Measurements from ENCODE around the gene S100A12.

The S100A12 gene

DNA sequence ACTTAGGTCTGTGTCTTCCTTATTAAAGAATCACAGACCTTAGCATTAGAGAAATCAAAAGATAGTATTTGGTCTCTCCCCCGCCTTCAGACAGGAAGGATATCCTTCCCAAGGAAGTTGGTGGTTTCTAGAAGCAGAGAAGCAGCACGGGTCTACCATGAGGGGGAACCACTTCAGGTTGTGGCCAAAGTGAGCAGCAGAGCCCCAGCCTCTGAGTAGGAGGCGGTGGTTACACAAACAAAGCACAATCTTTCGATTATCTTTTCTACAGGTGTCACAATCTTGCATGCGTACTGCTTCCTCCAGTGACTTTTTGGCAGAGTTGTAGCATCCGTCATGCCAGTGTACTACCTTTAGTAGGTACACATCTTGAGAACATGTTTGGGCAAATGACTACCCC is 35.6 kb downstream of the S100A12 start:
- no peaks in the 10 kb centered on the region for H3K36me3 Mint-ChIP-seq (ENCODE audit: low read depth)
- peaks cover 5% of the 10 kb centered on the region for H3K4me1 Mint-ChIP-seq
- peaks cover 3% of the 10 kb centered on the region for H3K9me3 Mint-ChIP-seq
- H3K4me3 Mint-ChIP-seq, result no peak overlapping the region
- H3K27me3 Mint-ChIP-seq (ENCODE audit: low read depth), result peaks cover 31% of the 10 kb centered on the region
- no peak overlapping the region for H3K27ac Mint-ChIP-seq
- TF ChIP-seq, protein P1, sequence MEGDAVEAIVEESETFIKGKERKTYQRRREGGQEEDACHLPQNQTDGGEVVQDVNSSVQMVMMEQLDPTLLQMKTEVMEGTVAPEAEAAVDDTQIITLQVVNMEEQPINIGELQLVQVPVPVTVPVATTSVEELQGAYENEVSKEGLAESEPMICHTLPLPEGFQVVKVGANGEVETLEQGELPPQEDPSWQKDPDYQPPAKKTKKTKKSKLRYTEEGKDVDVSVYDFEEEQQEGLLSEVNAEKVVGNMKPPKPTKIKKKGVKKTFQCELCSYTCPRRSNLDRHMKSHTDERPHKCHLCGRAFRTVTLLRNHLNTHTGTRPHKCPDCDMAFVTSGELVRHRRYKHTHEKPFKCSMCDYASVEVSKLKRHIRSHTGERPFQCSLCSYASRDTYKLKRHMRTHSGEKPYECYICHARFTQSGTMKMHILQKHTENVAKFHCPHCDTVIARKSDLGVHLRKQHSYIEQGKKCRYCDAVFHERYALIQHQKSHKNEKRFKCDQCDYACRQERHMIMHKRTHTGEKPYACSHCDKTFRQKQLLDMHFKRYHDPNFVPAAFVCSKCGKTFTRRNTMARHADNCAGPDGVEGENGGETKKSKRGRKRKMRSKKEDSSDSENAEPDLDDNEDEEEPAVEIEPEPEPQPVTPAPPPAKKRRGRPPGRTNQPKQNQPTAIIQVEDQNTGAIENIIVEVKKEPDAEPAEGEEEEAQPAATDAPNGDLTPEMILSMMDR (IDR thresholded peaks at IDR 0.05; ENCODE audit: unreplicated experiment in 3 of 3), result no peak

DNA sequence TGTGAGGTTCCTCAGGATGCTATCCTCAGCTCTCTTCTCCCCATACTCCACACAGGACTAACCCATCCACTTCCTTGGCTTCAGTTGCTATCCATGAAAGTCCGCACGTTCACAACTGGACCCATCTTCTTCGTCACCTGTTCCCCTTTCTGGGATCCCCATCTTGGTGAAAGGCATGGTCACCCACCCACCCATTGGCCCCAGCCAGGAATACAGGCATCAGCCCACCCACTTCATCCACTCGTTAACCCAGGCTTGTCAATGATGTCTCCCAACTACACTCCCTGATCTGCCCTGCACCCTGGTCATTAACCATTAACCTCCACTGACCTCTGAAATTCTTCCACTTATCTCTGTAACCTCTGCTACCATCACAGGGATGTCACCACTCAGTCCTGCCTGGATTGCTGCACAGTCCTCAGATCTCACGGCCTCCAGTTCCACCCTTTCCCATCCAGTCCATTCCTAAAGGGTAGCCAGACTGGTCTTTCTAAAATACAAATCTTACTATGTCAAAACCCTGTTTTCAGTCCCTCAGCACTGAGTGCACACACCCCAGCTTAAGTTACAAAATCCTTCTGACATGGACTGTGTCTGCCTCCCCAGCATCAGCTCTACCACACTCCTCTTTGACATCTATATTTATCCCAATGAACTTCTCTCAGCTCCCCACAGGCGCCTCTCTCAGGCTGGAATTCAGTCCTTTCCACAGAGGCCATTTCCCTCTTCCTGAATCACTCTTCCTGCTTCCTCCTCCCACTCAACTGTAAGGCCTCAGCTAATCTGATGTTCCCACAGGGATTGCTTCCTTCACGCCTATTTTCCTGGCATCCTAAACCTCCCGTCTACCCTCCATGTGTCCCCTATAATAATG is 37.2 kb downstream of the S100A12 start:
- Mint-ChIP-seq H3K27me3 (ENCODE audit: low read depth) (peaks cover 17% of the 10 kb centered on the region), H3K27ac (no peak overlapping the region), H3K9me3 (peaks cover 3% of the 10 kb centered on the region), H3K4me1 (no peaks in the 10 kb centered on the region), H3K36me3 (ENCODE audit: low read depth) (no peaks in the 10 kb centered on the region), H3K4me3 (no peak overlapping the region)
- TF ChIP-seq, protein P1 (IDR thresholded peaks at IDR 0.05; ENCODE audit: unreplicated experiment in 3 of 3), result no peak

DNA sequence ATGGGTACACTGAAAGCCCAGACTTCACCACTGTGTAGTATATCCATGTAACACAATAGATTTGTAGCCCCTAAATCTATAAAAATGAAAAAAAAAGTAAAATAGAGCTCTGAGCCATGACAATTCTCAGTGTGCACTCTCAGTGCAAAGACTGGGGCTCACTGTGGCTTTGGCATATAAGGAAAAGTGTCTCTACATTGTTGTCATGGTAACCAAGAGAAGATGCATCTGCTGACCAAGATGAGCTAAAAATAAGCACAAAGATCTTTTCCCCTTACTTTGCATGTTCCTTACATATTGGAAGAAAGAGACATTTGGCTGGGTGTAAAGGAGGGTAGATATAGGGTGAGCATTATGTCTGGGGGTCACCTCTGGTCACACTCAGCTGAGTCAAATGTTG is 38.8 kb downstream of the S100A12 start:
- Mint-ChIP-seq H3K36me3 (ENCODE audit: low read depth) (no peaks in the 10 kb centered on the region), H3K9me3 (peaks cover 3% of the 10 kb centered on the region), H3K4me1 (no peaks in the 10 kb centered on the region), H3K27me3 (ENCODE audit: low read depth) (peaks cover 17% of the 10 kb centered on the region), H3K27ac (no peak overlapping the region), H3K4me3 (no peak overlapping the region)
- TF ChIP-seq, protein P1 (IDR thresholded peaks at IDR 0.05; ENCODE audit: unreplicated experiment in 3 of 3), result no peak

DNA sequence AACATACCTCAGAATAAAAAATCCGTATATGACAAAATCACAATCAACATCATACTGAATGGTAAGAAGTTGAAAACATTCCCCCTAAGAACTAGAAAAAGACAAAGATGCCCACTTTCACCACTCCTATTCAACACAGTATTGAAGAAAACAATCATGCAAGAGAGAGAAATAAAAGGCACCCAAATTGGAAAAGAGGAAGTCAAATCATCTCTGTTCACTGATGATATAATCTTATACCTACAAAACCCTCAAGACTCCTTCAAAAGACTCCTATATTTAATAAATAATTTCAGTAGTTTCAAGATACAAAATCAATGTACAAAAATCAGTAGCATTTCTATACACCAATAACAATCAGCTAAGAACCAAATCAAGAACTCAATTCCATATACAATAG is 41.5 kb downstream of the S100A12 start:
- H3K4me3 Mint-ChIP-seq, result no peak overlapping the region
- TF ChIP-seq, protein P1 (IDR thresholded peaks at IDR 0.05; ENCODE audit: unreplicated experiment in 3 of 3), result no peak
- H3K4me1 Mint-ChIP-seq, result no peaks in the 10 kb centered on the region
- H3K27ac Mint-ChIP-seq, result no peak overlapping the region
- H3K36me3 Mint-ChIP-seq (ENCODE audit: low read depth), result no peaks in the 10 kb centered on the region
- H3K9me3 Mint-ChIP-seq, result peaks cover 16% of the 10 kb centered on the region
- peaks cover 7% of the 10 kb centered on the region for H3K27me3 Mint-ChIP-seq (ENCODE audit: low read depth)

DNA sequence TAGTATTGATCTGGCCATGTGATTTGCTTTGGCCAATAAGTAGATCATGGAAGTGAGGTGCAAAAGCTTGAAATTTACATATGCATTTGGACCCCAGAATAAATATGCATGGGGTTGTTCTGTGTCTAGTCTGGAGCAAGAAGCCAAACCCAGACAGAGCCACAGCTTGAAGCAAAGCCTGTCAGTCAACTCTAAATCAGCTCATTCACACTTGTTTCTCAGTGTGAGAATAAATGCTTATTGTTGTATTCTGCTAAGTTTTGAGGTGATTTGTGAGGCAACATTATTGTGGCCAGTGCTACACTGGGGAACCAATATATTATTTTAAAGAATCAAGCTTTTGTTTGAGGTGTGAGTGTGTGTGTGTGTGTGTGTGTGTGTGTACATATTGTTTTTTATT is 50.5 kb downstream of the S100A12 start:
- no peaks in the 10 kb centered on the region for H3K36me3 Mint-ChIP-seq (ENCODE audit: low read depth)
- TF ChIP-seq, protein P1 (IDR thresholded peaks at IDR 0.05; ENCODE audit: unreplicated experiment in 3 of 3), result no peak
- no peak overlapping the region for H3K27ac Mint-ChIP-seq
- peaks cover 30% of the 10 kb centered on the region for H3K9me3 Mint-ChIP-seq
- no peaks in the 10 kb centered on the region for H3K4me1 Mint-ChIP-seq
- no peak overlapping the region for H3K4me3 Mint-ChIP-seq
- no peaks in the 10 kb centered on the region for H3K27me3 Mint-ChIP-seq (ENCODE audit: low read depth)

Measured in nephron (organoid).